Panc1 (cell line): ENCODE results near the gene DMBT1. TPM values are rescaled to one million over a fixed set of nuclear protein-coding genes. Genes with fewer than 3 reads are reported as not detected.

ENCODE experiments used
- ATAC-seq: fragments of 200-7000 bp; cut with Tn5 transposase; 2 replicates; pipeline ENCODE4 v1.9.1; 2020; ENCODE audit warnings: mild to moderate bottlenecking, moderate library complexity
- BruUV-seq: library from RNA; stranded (reverse); fragments of 400-500 nt; replicated peaks from 2 replicates; lab custom pipeline; 2021; lab: Mats Ljungman, UMichigan
- CTCF ChIA-PET: fragments of 300-600 bp; sonication (Branson Sonifier 250); formaldehyde crosslinking; loops from one replicate; lab custom pipeline; 2022; ENCODE audit warnings: antibody characterized with exemption; lab: Charles Lee
- POLR2A ChIA-PET: fragments of 300-600 bp; sonication (Branson Sonifier 250); formaldehyde crosslinking; loops from one replicate; lab custom pipeline; 2022; ENCODE audit warnings: antibody characterized with exemption; lab: Charles Lee
- DNase-seq: peaks from one replicate; pipeline ENCODE4 v3.0.0-alpha.2; 2010; ENCODE audit warnings: low read depth, low spot score
- H3K27ac ChIP-seq: 2 replicates; pipeline ENCODE4 v1.5.1; 2011; ENCODE audit warnings: mild to moderate bottlenecking, low read length, inconsistent platforms
- H3K27me3 ChIP-seq: fragments of 200-500 bp; sonication (Bioruptor generic); 2 replicates; pipeline ENCODE4 v1.6.0; 2014; ENCODE audit warnings: low read length, inconsistent platforms; ENCODE audit not compliant: control insufficient read depth, insufficient read depth
- H3K36me3 ChIP-seq: fragments of 200-500 bp; sonication (Bioruptor generic); 2 replicates; pipeline ENCODE4 v1.5.1; 2014; ENCODE audit warnings: inconsistent platforms, mild to moderate bottlenecking, low read length, moderate library complexity; ENCODE audit not compliant: control insufficient read depth, insufficient read depth
- H3K4me1 ChIP-seq: 2 replicates; pipeline ENCODE4 v1.5.1; 2011; ENCODE audit warnings: inconsistent platforms, mild to moderate bottlenecking, low read length, moderate library complexity; ENCODE audit not compliant: control insufficient read depth, insufficient read depth
- H3K4me3 ChIP-seq, 2 experiments: 2 replicates each; pipeline ENCODE4 v1.5.1; 2011 to 2012; ENCODE audit warnings: low read depth in 2 of 2, low read length in 2 of 2, mild to moderate bottlenecking in 2 of 2, inconsistent platforms in 1 of 2, moderate library complexity in 1 of 2
- H3K9me3 ChIP-seq: fragments of 200-500 bp; sonication (Bioruptor generic); 2 replicates; pipeline ENCODE4 v1.5.1; 2014; ENCODE audit warnings: low read depth, mild to moderate bottlenecking, inconsistent platforms, low read length, moderate library complexity; ENCODE audit not compliant: control insufficient read depth, insufficient read depth
- CTCF ChIP-seq: fragments of 450-650 bp; IDR thresholded peaks from 2 replicates; pipeline ENCODE4 v1.5.1; 2017; ENCODE audit warnings: mild to moderate bottlenecking
- POLR2AphosphoS5 ChIP-seq: IDR thresholded peaks from 2 replicates; pipeline ENCODE4 v1.6.1; 2012; ENCODE audit warnings: mild to moderate bottlenecking, low read depth, low read length, moderate library complexity
- REST ChIP-seq, 2 experiments: IDR thresholded peaks; 2 replicates each; pipeline ENCODE4 v1.6.1; 2011 to 2012; ENCODE audit warnings: low read depth in 2 of 2, control low read depth in 1 of 2, low read length in 1 of 2, mild to moderate bottlenecking in 1 of 2, moderate library complexity in 1 of 2; ENCODE audit not compliant: insufficient read depth in 1 of 2
- SIN3A ChIP-seq: IDR thresholded peaks from 2 replicates; pipeline ENCODE4 v1.6.1; 2012; ENCODE audit warnings: low read depth, mild to moderate bottlenecking, low read length, moderate library complexity, borderline replicate concordance; ENCODE audit not compliant: insufficient read depth
- TCF7L2 ChIP-seq: IDR thresholded peaks from 2 replicates; pipeline ENCODE4 v1.6.1; 2011; ENCODE audit warnings: mild to moderate bottlenecking, low read depth, low read length, inconsistent platforms
- in situ Hi-C: cut with HindIII; loops from 2 replicates; pipeline ENCODE4 v1.10.0; 2016; ENCODE audit warnings: low sequenced_read_pairs, low pct_unique_long_range_greater_than_20kb
- intact Hi-C: fragments of 100-400 bp; cut with micrococcal nuclease; formaldehyde crosslinking; loops from one replicate; pipeline ENCODE4 v1.10.0; 2022; ENCODE audit not compliant: unreplicated experiment
- total RNA-seq: library from RNA; stranded (reverse); gene quantifications from one replicate; pipeline ENCODE4 v1.2.1, GENCODE V29; 2021; ENCODE audit not compliant: unreplicated experiment

The DMBT1 gene
- total RNA-seq, 1 experiment from 2014 or later = 0.05 TPM

GRCh38 chr10:122575776-122576175 is 15.2 kb downstream of the DMBT1 start:
- ChIA-PET POLR2A (no interaction called here), CTCF (no interaction called here)
- Histone ChIP-seq H3K4me1 (no peaks in the 10 kb centered on the region), H3K36me3 (no peaks in the 10 kb centered on the region), H3K27ac (no peak overlapping the region), H3K4me3 (no peak overlapping the region), H3K27me3 (no peaks in the 10 kb centered on the region; the same call in 1 of the 2 replicates), H3K9me3 (no peaks in the 10 kb centered on the region)
- in situ Hi-C loops = no loop called here
- DNase-seq (no peak), ATAC-seq (no peak)
- no TSS peak for BruUV-seq
- intact Hi-C loops = no loop called here
- TF ChIP-seq POLR2AphosphoS5 (no peak), CTCF (no peak), TCF7L2 (no peak), REST (IDR thresholded peaks at IDR 0.05; ENCODE audit: insufficient read depth in 1 of 2, low read depth in 2 of 2, low read length in 1 of 2) (no peak), SIN3A (no peak)

GRCh38 chr10:122576291-122576690 is 15.7 kb downstream of the DMBT1 start:
- no peak for DNase-seq
- Histone ChIP-seq H3K9me3 (no peaks in the 10 kb centered on the region), H3K4me1 (no peaks in the 10 kb centered on the region), H3K27ac (no peak overlapping the region), H3K36me3 (no peaks in the 10 kb centered on the region), H3K27me3 (no peaks in the 10 kb centered on the region; the same call in 1 of the 2 replicates), H3K4me3 (no peak overlapping the region)
- ChIA-PET POLR2A (no interaction called here), CTCF (no interaction called here)
- in situ Hi-C loops = no loop called here
- ATAC-seq = no peak
- TF ChIP-seq CTCF = no peak
- no peak for TF ChIP-seq TCF7L2
- no peak for TF ChIP-seq REST (IDR thresholded peaks at IDR 0.05; ENCODE audit: insufficient read depth in 1 of 2, low read depth in 2 of 2, low read length in 1 of 2)
- TF ChIP-seq SIN3A = no peak
- TF ChIP-seq POLR2AphosphoS5 = no peak
- BruUV-seq = no TSS peak
- intact Hi-C loops = no loop called here
